Mesenchymal stem cell (in vitro differentiated cells and primary cell): Measurements from ENCODE around the gene GTF3C1.
"Not testable (repeated sequence)": the region's sequence is repeated elsewhere in the genome, so short reads cannot be mapped to it uniquely, and the experiment has no call there.

Experiments
- DNase-seq: peaks from one replicate; pipeline ENCODE4 v3.0.0-alpha.2; 2013
- H2AFZ ChIP-seq: one replicate; pipeline ENCODE4 v1.6.1; 2013; ENCODE audit warnings: low read depth, mild to moderate bottlenecking, control low read depth, inconsistent platforms, low read length, moderate library complexity
- H2AK5ac ChIP-seq: 2 replicates; pipeline ENCODE4 v1.6.1; 2013; ENCODE audit warnings: low read length, moderate library complexity, mild to moderate bottlenecking, inconsistent platforms; ENCODE audit not compliant: severe bottlenecking
- H2BK120ac ChIP-seq: one replicate; pipeline ENCODE4 v1.6.1; 2013; ENCODE audit warnings: low read depth, mild to moderate bottlenecking, inconsistent platforms, low read length, moderate library complexity
- H2BK12ac ChIP-seq, 2 experiments: one replicate each; pipeline ENCODE4 v1.6.1; 2013; ENCODE audit warnings: inconsistent platforms in 2 of 2, low read length in 2 of 2, mild to moderate bottlenecking in 2 of 2, moderate library complexity in 2 of 2, control low read depth in 1 of 2
- H2BK15ac ChIP-seq: one replicate; pipeline ENCODE4 v1.6.1; 2013; ENCODE audit warnings: mild to moderate bottlenecking, low read depth, inconsistent platforms; ENCODE audit not compliant: poor library complexity, severe bottlenecking
- H2BK5ac ChIP-seq: 2 replicates; pipeline ENCODE4 v1.6.1; 2013; ENCODE audit warnings: low read depth, mild to moderate bottlenecking, low read length, control low read depth, inconsistent platforms; ENCODE audit not compliant: poor library complexity, severe bottlenecking
- H3K14ac ChIP-seq, 2 experiments: one replicate each; pipeline ENCODE4 v1.6.1; 2013; ENCODE audit warnings: inconsistent platforms in 2 of 2, low read length in 2 of 2, control low read depth in 1 of 2, mild to moderate bottlenecking in 1 of 2, moderate library complexity in 1 of 2
- H3K18ac ChIP-seq, 2 experiments: one replicate each; pipeline ENCODE4 v1.6.1; 2013; ENCODE audit warnings: inconsistent platforms in 2 of 2, low read length in 2 of 2, control low read depth in 1 of 2, low read depth in 1 of 2, mild to moderate bottlenecking in 1 of 2
- H3K23ac ChIP-seq, 2 experiments: one replicate each; pipeline ENCODE4 v1.6.1; 2013; ENCODE audit warnings: inconsistent platforms in 2 of 2, low read length in 2 of 2, mild to moderate bottlenecking in 2 of 2, moderate library complexity in 2 of 2, control low read depth in 1 of 2
- H3K27ac ChIP-seq: 2 replicates; pipeline ENCODE4 v1.5.1; 2013; ENCODE audit warnings: mild to moderate bottlenecking, moderate library complexity, low read length, control low read depth, inconsistent platforms; ENCODE audit not compliant: poor library complexity, severe bottlenecking
- H3K27me3 ChIP-seq, 2 experiments: 2 replicates each; pipeline versions ENCODE4 v1.6.1 to v1.7.0; 2013; ENCODE audit warnings: low read length in 2 of 2, mild to moderate bottlenecking in 2 of 2, moderate library complexity in 2 of 2, control low read depth in 1 of 2, inconsistent platforms in 1 of 2; ENCODE audit not compliant: control insufficient read depth in 1 of 2, insufficient read depth in 1 of 2
- H3K36me3 ChIP-seq, 2 experiments: 2 replicates each; pipeline versions ENCODE4 v1.6.1 to v1.7.0; 2013; ENCODE audit warnings: low read length in 2 of 2, control low read depth in 1 of 2, inconsistent platforms in 1 of 2, low read depth in 1 of 2, mild to moderate bottlenecking in 1 of 2; ENCODE audit not compliant: insufficient read depth in 2 of 2, control insufficient read depth in 1 of 2
- H3K4ac ChIP-seq, 2 experiments: one replicate each; pipeline ENCODE4 v1.6.1; 2013; ENCODE audit warnings: inconsistent platforms in 2 of 2, low read length in 2 of 2, mild to moderate bottlenecking in 2 of 2, moderate library complexity in 2 of 2, control low read depth in 1 of 2, low read depth in 1 of 2
- H3K4me1 ChIP-seq: 2 replicates; pipeline ENCODE4 v1.6.1; 2013; ENCODE audit warnings: low read depth, low read length, control low read depth; ENCODE audit not compliant: control insufficient read depth, insufficient read depth
- H3K4me2 ChIP-seq: 2 replicates; pipeline ENCODE4 v1.6.1; 2013; ENCODE audit warnings: low read length, mild to moderate bottlenecking, inconsistent platforms; ENCODE audit not compliant: poor library complexity, severe bottlenecking
- H3K4me3 ChIP-seq, 2 experiments: 2 replicates each; pipeline versions ENCODE4 v1.5.1 to v1.7.0; 2013; ENCODE audit warnings: low read length in 2 of 2, mild to moderate bottlenecking in 2 of 2, control low read depth in 1 of 2, low read depth in 1 of 2; ENCODE audit not compliant: insufficient read depth in 1 of 2
- H3K79me1 ChIP-seq: replicated peaks from 2 replicates; pipeline ENCODE4 v1.6.1; 2013; ENCODE audit warnings: mild to moderate bottlenecking, control low read depth, low read length, inconsistent platforms; ENCODE audit not compliant: poor library complexity, severe bottlenecking
- H3K9ac ChIP-seq: 2 replicates; pipeline ENCODE4 v1.7.0; 2013; ENCODE audit warnings: mild to moderate bottlenecking, low read length, moderate library complexity
- H3K9me3 ChIP-seq: 2 replicates; pipeline ENCODE4 v1.7.0; 2013; ENCODE audit warnings: mild to moderate bottlenecking, low read length; ENCODE audit not compliant: control insufficient read depth
- H4K8ac ChIP-seq: one replicate; pipeline ENCODE4 v1.6.1; 2013; ENCODE audit warnings: inconsistent platforms, mild to moderate bottlenecking, low read length, moderate library complexity
- H4K91ac ChIP-seq: one replicate; pipeline ENCODE4 v1.6.1; 2013; ENCODE audit warnings: mild to moderate bottlenecking, low read length, inconsistent platforms
- WGBS: methylation state at CpG from one replicate; pipeline ENCODE4 v1.1.7; 2013; ENCODE audit warnings: mixed read lengths; 5-methylcytosine and 5-hydroxymethylcytosine counted together

The GTF3C1 gene

DNA sequence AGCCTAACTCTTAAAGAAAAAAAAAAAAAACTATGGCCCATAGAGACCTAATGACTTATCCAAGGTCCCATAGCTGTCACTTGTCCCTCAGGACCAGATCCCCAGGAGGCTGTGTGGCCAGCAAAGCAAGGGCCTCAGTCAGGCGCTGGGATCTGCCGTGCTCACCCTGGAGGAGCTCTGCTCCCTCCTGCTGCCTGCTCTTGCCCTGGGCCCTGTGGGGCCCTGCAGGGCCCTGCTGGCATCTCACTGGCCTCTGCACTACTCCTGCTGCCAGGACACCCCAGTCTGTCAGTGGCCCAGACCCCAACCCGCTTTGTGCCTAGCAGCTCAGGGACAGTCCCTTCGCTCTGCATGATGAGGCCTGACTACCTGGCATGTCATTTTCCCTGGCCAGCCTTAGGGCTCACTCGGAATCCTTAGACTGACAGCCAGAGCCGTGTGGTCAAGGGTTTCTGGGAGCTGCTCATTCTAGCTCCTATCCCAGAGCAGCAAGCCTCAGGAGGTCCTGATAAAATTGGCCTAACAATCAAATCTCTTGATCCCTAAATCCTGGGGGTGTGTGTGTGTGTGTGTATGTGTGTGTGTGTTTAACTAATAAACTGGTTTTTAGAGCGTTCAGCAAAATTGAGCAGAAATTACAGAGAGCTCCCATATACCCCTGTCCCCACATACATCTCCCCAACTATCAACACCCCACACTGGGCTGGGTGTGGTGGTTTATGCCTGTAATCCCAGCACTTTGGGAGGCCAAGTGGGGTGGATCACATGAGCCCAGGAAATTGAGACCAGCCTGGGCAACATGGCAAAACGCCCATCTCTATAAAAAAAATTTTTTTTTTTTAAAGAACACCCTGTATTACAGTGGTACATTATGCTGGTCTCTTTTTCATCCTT is 22.0 kb upstream of the GTF3C1 start:
- H3K23ac ChIP-seq = no peak overlapping the region
- H2BK5ac ChIP-seq = no peak overlapping the region
- WGBS = 96% methylated on average over 6 of the region's 8 CpGs
- H3K36me3 ChIP-seq = peaks cover 14 to 17% of the 10 kb centered on the region in 2 experiments
- H3K4me3 ChIP-seq = peak overlapping the region in 1 of 2 experiments; percentile 39
- H3K79me1 ChIP-seq = peaks cover 40% of the 10 kb centered on the region
- H3K18ac ChIP-seq = no peak overlapping the region
- no peak overlapping the region for H2BK12ac ChIP-seq
- H2AFZ ChIP-seq = no peak overlapping the region
- H3K4me1 ChIP-seq = peaks cover 2% of the 10 kb centered on the region
- DNase-seq = no peak
- H3K9ac ChIP-seq = peak overlapping the region; percentile 41
- no peaks in the 10 kb centered on the region for H3K27me3 ChIP-seq
- H3K14ac ChIP-seq = no peak overlapping the region
- H3K4ac ChIP-seq = no peak overlapping the region
- no peak overlapping the region for H4K8ac ChIP-seq
- H2BK120ac ChIP-seq = no peak overlapping the region
- H3K27ac ChIP-seq = no peak overlapping the region
- H4K91ac ChIP-seq = no peak overlapping the region
- H2BK15ac ChIP-seq = no peak overlapping the region
- no peak overlapping the region for H2AK5ac ChIP-seq
- H3K4me2 ChIP-seq = no peak overlapping the region
- H3K9me3 ChIP-seq = no peaks in the 10 kb centered on the region

DNA sequence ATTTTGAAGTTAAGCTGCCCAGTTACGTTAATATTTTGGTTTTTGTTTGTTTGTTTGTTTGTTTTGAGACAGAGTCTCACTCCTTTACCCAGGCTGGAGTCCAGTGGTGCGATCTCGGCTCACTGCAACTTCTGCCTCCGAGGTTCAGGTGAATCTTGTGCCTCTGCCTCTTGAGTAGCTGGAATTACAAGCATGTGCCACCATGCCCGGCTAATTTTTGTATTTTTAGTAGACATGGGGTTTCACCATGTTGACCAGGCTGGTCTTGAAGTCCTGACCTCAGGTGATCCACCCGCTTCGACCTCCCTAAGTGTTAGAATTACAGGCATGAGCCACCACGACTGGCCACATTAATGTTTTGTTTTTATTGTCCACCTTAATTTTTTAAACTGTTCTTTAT is 21.3 kb upstream of the GTF3C1 start:
- not testable (repeated sequence) for H3K27me3 ChIP-seq, DNase-seq, H3K4me2 ChIP-seq, H3K4me3 ChIP-seq, H4K8ac ChIP-seq, H3K14ac ChIP-seq, H3K4ac ChIP-seq, H3K4me1 ChIP-seq, H2BK12ac ChIP-seq, H3K9me3 ChIP-seq, H2AK5ac ChIP-seq, H3K27ac ChIP-seq, H3K23ac ChIP-seq, H2BK5ac ChIP-seq, H2BK120ac ChIP-seq, H3K18ac ChIP-seq, H2BK15ac ChIP-seq, H2AFZ ChIP-seq, H4K91ac ChIP-seq
- 95% methylated on average over 5 of the region's 8 CpGs for whole genome bisulfite sequencing
- peaks cover 14 to 17% of the 10 kb centered on the region in 2 experiments for H3K36me3 ChIP-seq
- H3K9ac ChIP-seq = peak overlapping the region; percentile 41
- peaks cover 45% of the 10 kb centered on the region for H3K79me1 ChIP-seq

DNA sequence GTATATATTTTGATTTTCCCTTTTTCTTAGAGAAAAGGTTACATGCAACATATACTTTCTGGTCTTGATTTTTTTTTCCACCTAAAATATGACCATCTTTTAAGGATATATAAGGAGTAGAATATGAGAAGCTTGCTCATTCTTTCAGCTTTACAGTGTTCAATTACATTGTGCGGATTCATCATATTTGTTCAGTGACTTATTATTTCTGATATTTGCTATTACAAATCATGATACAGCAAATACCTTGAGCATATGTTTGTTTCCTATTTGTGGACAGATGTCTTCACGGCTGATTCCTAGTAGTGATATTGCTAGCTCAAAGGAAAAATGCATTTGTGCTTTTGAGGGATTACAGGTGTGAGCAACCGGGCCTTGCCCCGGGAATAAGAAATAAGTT is 18.4 kb upstream of the GTF3C1 start:
- Histone ChIP-seq H3K27ac (no peak overlapping the region), H3K4me1 (peaks cover 7% of the 10 kb centered on the region)

DNA sequence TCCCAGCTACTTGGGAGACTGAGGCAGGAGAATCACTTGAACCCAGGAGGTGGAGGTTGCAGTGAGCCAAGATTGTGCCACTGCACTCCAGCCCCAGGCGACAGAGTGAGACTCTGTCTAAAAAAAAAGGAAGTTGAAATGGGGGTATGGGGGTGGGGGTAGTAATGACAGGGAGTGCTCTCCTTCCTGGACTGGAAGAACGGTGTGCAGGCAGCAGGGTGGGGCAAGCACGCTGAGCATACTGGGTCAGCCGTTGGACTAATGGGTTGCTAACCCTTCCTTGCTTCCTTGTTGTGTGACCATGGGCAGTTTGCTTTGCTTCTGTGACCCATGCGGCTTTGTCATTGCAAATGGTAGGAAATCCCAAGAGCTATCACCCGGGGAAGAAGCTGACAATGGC is 16.7 kb upstream of the GTF3C1 start:
- no peak overlapping the region for H2BK12ac ChIP-seq
- peaks cover 51% of the 10 kb centered on the region for H3K79me1 ChIP-seq
- no peak overlapping the region for H2AFZ ChIP-seq
- DNase-seq = no peak
- H2BK15ac ChIP-seq = no peak overlapping the region
- H3K4me2 ChIP-seq = no peak overlapping the region
- no peak overlapping the region for H2BK5ac ChIP-seq
- H3K14ac ChIP-seq = peak overlapping the region in 1 of 2 experiments; percentile 22
- H4K8ac ChIP-seq = no peak overlapping the region
- WGBS = 94% methylated on average over 6 of the region's 6 CpGs
- no peak overlapping the region for H3K9ac ChIP-seq
- no peaks in the 10 kb centered on the region for H3K9me3 ChIP-seq
- H3K4ac ChIP-seq = no peak overlapping the region
- no peak overlapping the region for H4K91ac ChIP-seq
- H3K4me1 ChIP-seq = peaks cover 4% of the 10 kb centered on the region
- no peak overlapping the region for H2BK120ac ChIP-seq
- no peak overlapping the region for H3K4me3 ChIP-seq
- H3K36me3 ChIP-seq = peaks cover 0 to 4% of the 10 kb centered on the region in 2 experiments
- no peak overlapping the region for H3K27ac ChIP-seq
- no peak overlapping the region for H2AK5ac ChIP-seq
- no peak overlapping the region for H3K18ac ChIP-seq
- no peaks in the 10 kb centered on the region for H3K27me3 ChIP-seq
- H3K23ac ChIP-seq = peak overlapping the region in 1 of 2 experiments; percentile 59

More for the DNA sequence above, 18.4 kb upstream of the GTF3C1 start:
- H3K9ac ChIP-seq = no peak overlapping the region
- H2BK15ac ChIP-seq = no peak overlapping the region
- no peak overlapping the region for H4K91ac ChIP-seq
- H2BK5ac ChIP-seq = no peak overlapping the region
- no peak overlapping the region for H3K18ac ChIP-seq
- no peaks in the 10 kb centered on the region for H3K27me3 ChIP-seq
- H2AFZ ChIP-seq = no peak overlapping the region
- H3K9me3 ChIP-seq = no peaks in the 10 kb centered on the region
- H3K4me2 ChIP-seq = no peak overlapping the region
- H2AK5ac ChIP-seq = no peak overlapping the region
- peaks cover 0 to 6% of the 10 kb centered on the region in 2 experiments for H3K36me3 ChIP-seq
- no peak overlapping the region for H3K4me3 ChIP-seq
- no peak overlapping the region for H3K4ac ChIP-seq
- no peak overlapping the region for H2BK120ac ChIP-seq
- 92% methylated on average over 3 of the region's 4 CpGs for WGBS
- DNase-seq = no peak
- H3K14ac ChIP-seq = no peak overlapping the region
- H3K23ac ChIP-seq = no peak overlapping the region
- no peak overlapping the region for H4K8ac ChIP-seq
- peaks cover 53% of the 10 kb centered on the region for H3K79me1 ChIP-seq
- no peak overlapping the region for H2BK12ac ChIP-seq
